OCI-LY7 (cell line): ENCODE measurements around the gene NTM.

Source experiments
- CTCF ChIP-seq: fragments of 200-600 bp; sonication (generic); conservative IDR thresholded peaks from 2 replicates; pipeline ENCODE4 v1.5.1; 2014; ENCODE audit warnings: mild to moderate bottlenecking, antibody characterized with exemption, low read length, moderate library complexity, mixed read lengths
- EZH2phosphoT487 ChIP-seq: fragments of 200-600 bp; sonication (generic); IDR thresholded peaks from 2 replicates; pipeline ENCODE4 v1.6.1; 2018; ENCODE audit warnings: low read depth, borderline replicate concordance, mild to moderate bottlenecking, mixed run types, antibody characterized with exemption, low read length, moderate library complexity, mixed read lengths

- TF ChIP-seq CTCF: no peak
- no peak for TF ChIP-seq EZH2phosphoT487
Measured at GRCh38 chr11:131991606-131992005, 621.2 kb downstream of the NTM start.
